ENCODE measurements around the gene MTG2. TPM values are rescaled to one million over a fixed set of nuclear protein-coding genes. Genes with fewer than 3 reads are reported as not detected.
A peak's percentile ranks its signal among the peaks of the same experiment; 100 is the strongest.

Gene MTG2
- total and polyA plus RNA-seq, 2 of the 13 experiments (the other 11 are each of a cell fraction or from before 2014, with no cell fraction given), result 20.4 to 37.8 TPM

DNA sequence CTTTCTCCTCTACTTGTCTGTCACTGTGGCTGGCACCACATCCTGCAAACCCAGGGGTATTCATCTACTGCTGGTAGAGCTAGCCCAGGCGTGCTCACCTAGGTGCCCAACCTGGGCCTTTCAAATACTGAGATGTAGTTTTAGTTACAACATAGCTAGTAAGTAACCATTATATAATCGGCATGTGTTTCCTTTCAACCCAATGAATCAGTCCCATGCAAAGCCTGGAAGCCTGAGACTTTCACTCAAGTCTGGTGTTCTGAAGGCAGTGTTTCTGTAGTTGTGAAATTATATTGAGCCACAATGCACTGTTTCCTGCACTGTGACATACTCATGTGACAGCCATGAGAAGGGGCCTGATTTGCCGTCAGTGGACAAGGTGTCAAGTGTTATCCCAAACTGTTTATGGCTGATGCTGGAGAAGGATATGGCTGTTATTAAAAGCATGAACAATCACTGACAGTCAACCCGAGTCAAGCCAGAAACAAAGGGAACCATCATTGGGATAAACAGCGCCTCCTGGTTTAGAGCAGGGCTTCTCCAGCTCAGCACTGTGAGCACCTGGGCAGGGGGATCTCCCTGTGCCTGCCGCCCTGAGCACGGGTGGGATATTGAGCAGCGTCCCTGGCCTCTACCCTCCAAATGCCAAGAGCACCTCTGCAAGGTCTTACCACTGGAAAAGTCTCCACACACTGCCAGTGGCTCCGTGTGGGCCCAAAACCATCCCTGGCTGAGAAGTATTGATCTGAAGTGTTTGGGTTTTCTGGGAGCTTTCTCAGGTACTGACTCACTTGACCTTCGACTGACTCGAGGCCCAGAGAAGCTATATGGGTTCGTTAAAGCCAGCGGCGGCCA lies 41.2 kb upstream of the MTG2 start (continued):
- TF ChIP-seq TRIM22 (IDR thresholded peaks at IDR 0.05) (no peak), ZNF33B (CRISPR knock-in tag; IDR thresholded peaks at IDR 0.05) (no peak; the same call in 1 of the 2 replicates), ZBED4 (CRISPR knock-in tag; IDR thresholded peaks at IDR 0.05; ENCODE audit: borderline replicate concordance) (0 out of 2 replicates have a peak, but pooled peaks have one; percentile 51), MEF2D (CRISPR knock-in tag; IDR thresholded peaks at IDR 0.05) (peak; percentile 65; the same call in 1 of the 2 replicates), RAD21 (CRISPR knock-in tag; IDR thresholded peaks at IDR 0.05) (no peak; the same call in 1 of the 2 replicates), SP5 (CRISPR knock-in tag; IDR thresholded peaks at IDR 0.05; ENCODE audit: borderline replicate concordance, low read depth) (no peak), ZNF841 (CRISPR knock-in tag; IDR thresholded peaks at IDR 0.05; ENCODE audit: borderline replicate concordance) (no peak), CENPX (CRISPR knock-in tag; IDR thresholded peaks at IDR 0.05) (no peak), ZNF572 (CRISPR knock-in tag; IDR thresholded peaks at IDR 0.05) (no peak; the same call in 1 of the 2 replicates), PHF5A (CRISPR knock-in tag; IDR thresholded peaks at IDR 0.05; ENCODE audit: low read depth, unreplicated experiment) (no peak), ZNF614 (CRISPR knock-in tag; IDR thresholded peaks at IDR 0.05; ENCODE audit: borderline replicate concordance) (no peak; the same call in 1 of the 2 replicates), TAF1 (CRISPR knock-in tag; IDR thresholded peaks at IDR 0.05) (no peak), FOXK2 (IDR thresholded peaks at IDR 0.05) (no peak), TBX2 (CRISPR knock-in tag; IDR thresholded peaks at IDR 0.05; ENCODE audit: borderline replicate concordance) (peak; percentile 60), ZNF160 (CRISPR knock-in tag; IDR thresholded peaks at IDR 0.05) (no peak), MIER3 (CRISPR knock-in tag; IDR thresholded peaks at IDR 0.05; ENCODE audit: borderline replicate concordance) (no peak), SRF (IDR thresholded peaks at IDR 0.05; ENCODE audit: low read depth, low read length) (no peak), ZNF549 (CRISPR knock-in tag; IDR thresholded peaks at IDR 0.05) (no peak), ZNF674 (CRISPR knock-in tag; IDR thresholded peaks at IDR 0.05; ENCODE audit: low read depth) (no peak), MAFF (IDR thresholded peaks at IDR 0.05; ENCODE audit: low read depth, low read length) (no peak), ZFP36L1 (CRISPR knock-in tag; IDR thresholded peaks at IDR 0.05) (no peak), ZNF7 (CRISPR knock-in tag; IDR thresholded peaks at IDR 0.05) (no peak), NCOA2 (CRISPR knock-in tag; IDR thresholded peaks at IDR 0.05) (no peak; the same call in 1 of the 2 replicates), SMAD1 (CRISPR knock-in tag; IDR thresholded peaks at IDR 0.05; ENCODE audit: borderline replicate concordance, low read depth) (no peak)
- TF ChIP-seq, protein P1, sequence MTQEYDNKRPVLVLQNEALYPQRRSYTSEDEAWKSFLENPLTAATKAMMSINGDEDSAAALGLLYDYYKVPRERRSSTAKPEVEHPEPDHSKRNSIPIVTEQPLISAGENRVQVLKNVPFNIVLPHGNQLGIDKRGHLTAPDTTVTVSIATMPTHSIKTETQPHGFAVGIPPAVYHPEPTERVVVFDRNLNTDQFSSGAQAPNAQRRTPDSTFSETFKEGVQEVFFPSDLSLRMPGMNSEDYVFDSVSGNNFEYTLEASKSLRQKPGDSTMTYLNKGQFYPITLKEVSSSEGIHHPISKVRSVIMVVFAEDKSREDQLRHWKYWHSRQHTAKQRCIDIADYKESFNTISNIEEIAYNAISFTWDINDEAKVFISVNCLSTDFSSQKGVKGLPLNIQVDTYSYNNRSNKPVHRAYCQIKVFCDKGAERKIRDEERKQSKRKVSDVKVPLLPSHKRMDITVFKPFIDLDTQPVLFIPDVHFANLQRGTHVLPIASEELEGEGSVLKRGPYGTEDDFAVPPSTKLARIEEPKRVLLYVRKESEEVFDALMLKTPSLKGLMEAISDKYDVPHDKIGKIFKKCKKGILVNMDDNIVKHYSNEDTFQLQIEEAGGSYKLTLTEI (CRISPR knock-in tag; conservative IDR thresholded peaks at IDR 0.05), result no peak

Data from HepG2 (cell line).